Measurements from ENCODE around the gene ZSWIM5. TPM values are rescaled to one million over a fixed set of nuclear protein-coding genes. Genes with fewer than 3 reads are reported as not detected.
"Not testable (repeated sequence)": the region's sequence is repeated elsewhere in the genome, so short reads cannot be mapped to it uniquely, and the experiment has no call there.

Gene ZSWIM5
- total RNA-seq, 4 donors from 2014 or later: 2.1 to 3.7 (median 2.5) TPM

DNA sequence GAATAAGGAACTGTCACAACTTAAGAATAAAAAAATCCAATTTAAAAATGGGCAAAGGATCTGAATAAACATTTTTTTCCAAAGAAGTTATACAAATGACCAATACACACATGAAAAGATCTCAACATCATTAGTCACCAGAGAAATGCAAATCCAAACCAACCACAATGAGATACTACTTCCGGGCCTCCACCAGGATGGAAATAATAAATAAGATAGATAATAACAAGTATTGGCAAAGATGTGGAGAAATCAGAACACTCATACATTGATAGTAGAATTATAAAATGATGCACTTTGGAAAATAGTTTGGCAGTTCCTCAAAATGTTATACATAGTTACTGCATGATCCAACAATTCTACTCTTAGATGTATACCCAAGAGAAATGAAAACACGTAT lies 18.7 kb downstream of the ZSWIM5 start:
- no peak for DNase-seq (ENCODE audit: low spot score in 2 of 2)
- Histone ChIP-seq H3K9me3 (no peaks in the 10 kb centered on the region), H3K36me3 (no peaks in the 10 kb centered on the region), H3K27me3 (no peaks in the 10 kb centered on the region), H3K27ac (no peak overlapping the region), H3K4me1 (no peaks in the 10 kb centered on the region), H3K4me3 (no peak overlapping the region)
- no peak for TF ChIP-seq EP300 (IDR thresholded peaks at IDR 0.05)
- TF ChIP-seq, protein P1, sequence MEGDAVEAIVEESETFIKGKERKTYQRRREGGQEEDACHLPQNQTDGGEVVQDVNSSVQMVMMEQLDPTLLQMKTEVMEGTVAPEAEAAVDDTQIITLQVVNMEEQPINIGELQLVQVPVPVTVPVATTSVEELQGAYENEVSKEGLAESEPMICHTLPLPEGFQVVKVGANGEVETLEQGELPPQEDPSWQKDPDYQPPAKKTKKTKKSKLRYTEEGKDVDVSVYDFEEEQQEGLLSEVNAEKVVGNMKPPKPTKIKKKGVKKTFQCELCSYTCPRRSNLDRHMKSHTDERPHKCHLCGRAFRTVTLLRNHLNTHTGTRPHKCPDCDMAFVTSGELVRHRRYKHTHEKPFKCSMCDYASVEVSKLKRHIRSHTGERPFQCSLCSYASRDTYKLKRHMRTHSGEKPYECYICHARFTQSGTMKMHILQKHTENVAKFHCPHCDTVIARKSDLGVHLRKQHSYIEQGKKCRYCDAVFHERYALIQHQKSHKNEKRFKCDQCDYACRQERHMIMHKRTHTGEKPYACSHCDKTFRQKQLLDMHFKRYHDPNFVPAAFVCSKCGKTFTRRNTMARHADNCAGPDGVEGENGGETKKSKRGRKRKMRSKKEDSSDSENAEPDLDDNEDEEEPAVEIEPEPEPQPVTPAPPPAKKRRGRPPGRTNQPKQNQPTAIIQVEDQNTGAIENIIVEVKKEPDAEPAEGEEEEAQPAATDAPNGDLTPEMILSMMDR (IDR thresholded peaks at IDR 0.05): no peak
- no peak for TF ChIP-seq POLR2A (IDR thresholded peaks at IDR 0.05)
- WGBS, 2 donors: 67 to 69% methylated on average over 2 of the region's 2 CpGs

DNA sequence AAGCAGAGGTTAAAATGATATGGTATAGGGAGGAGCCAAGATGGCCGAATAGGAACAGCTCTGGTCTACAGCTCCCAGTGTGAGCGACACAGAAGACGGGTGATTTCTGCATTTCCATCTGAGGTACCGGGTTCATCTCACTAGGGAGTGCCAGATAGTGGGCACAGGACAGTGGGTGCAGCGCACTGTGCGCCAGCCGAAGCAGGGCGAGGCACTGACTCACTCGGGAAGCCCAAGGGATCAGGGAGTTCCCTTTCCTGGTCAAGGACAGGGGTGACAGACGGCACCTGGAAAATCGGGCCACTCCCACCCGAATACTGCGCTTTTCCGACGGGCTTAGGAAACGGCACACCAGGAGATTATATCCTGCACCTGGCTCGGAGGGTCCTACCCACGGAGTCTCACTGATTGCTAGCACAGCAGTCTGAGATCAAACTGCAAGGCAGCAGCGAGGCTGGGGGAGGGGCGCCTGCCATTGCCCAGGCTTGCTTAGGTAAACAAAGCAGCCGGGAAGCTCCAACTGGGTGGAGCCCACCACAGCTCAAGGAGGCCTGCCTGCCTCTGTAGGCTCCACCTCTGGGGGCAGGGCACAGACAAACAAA lies 26.4 kb downstream of the ZSWIM5 start:
- WGBS, 2 donors: 96% methylated on average over 16 to 20 of the region's 21 CpGs
- not testable (repeated sequence) for DNase-seq (ENCODE audit: low spot score in 2 of 2); H3K27me3 ChIP-seq; H3K4me1 ChIP-seq; H3K27ac ChIP-seq; H3K36me3 ChIP-seq; H3K4me3 ChIP-seq
- peaks cover 0 to 18% (median 0%) of the 10 kb centered on the region in 4 donors for H3K9me3 ChIP-seq

DNA sequence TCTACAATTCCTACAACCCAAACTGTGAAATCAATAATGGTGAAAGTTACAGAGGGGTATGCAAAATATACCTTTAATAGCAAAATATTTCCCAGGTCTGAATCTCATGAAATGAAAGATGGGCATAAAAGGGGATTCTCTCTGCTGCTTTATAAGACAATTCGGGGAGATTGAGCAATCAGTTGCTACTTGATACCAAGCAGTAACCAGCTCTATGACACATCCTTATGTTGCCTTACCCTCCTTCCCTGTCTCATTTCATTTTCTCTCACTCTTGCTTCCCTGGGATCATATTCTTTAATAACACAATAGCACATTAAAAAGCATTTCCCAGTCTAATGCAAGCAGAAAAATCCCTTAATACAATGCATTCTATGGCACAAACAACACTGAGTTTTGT lies 29.0 kb downstream of the ZSWIM5 start:
- H3K27ac ChIP-seq: no peak overlapping the region
- H3K27me3 ChIP-seq: no peaks in the 10 kb centered on the region
- TF ChIP-seq, protein P1 (IDR thresholded peaks at IDR 0.05): no peak
- no peak for DNase-seq (ENCODE audit: low spot score in 2 of 2)
- no peaks in the 10 kb centered on the region for H3K4me1 ChIP-seq
- H3K9me3 ChIP-seq: peaks cover 0 to 18% (median 0%) of the 10 kb centered on the region in 4 donors
- H3K36me3 ChIP-seq: no peaks in the 10 kb centered on the region
- H3K4me3 ChIP-seq: no peak overlapping the region
- 84 to 88% methylated on average over 1 of the region's 1 CpG for WGBS, 2 donors

DNA sequence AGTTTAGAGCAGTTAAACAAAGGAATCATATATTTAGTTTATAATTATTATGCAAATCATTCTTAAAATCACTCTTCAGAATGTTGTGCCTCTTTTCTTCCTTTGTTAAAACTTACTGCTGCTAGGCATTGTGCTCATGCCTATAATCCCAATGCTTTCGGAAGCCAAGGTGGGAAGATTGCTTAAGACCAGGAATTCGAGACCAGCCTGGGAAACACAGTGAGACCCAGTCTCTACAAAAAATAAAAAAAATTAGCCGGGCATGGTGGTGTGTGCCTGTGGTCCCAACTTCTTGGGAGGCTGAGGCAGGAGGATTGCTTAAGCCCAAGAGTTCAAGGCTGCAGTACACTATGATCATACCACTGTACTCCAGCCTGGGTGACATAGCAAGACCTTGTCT lies 33.6 kb downstream of the ZSWIM5 start:
- WGBS, 2 donors: 82 to 93% methylated on average over 3 of the region's 3 CpGs
- DNase-seq (ENCODE audit: low spot score in 2 of 2): no peak
- H3K27me3 ChIP-seq: no peaks in the 10 kb centered on the region
- no peak overlapping the region for H3K27ac ChIP-seq
- H3K36me3 ChIP-seq: no peaks in the 10 kb centered on the region
- H3K9me3 ChIP-seq: no peaks in the 10 kb centered on the region
- no peak overlapping the region for H3K4me3 ChIP-seq
- TF ChIP-seq POLR2A (IDR thresholded peaks at IDR 0.05): no peak
- TF ChIP-seq EP300 (IDR thresholded peaks at IDR 0.05): no peak
- TF ChIP-seq, protein P1 (IDR thresholded peaks at IDR 0.05): no peak
- H3K4me1 ChIP-seq: no peaks in the 10 kb centered on the region

DNA sequence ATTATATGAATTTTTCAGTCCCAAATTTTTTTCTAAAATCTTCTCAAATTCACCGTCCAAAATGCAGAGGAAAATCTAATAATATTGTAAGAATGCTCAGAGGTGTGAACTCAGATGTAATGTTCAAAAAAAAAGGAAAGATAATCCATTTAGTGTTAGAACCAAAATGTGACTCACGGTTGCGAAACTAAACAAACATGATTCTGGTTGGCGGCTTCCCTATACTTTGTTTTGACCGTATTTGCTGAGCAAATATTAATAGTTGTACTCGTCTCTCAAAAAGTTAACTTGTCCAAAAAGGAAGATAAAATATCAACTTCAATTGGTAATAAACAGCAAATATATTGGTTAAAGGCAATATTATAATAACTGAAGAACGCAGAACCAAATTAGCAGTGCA lies 34.4 kb downstream of the ZSWIM5 start:
- H3K36me3 ChIP-seq: no peaks in the 10 kb centered on the region
- 72 to 77% methylated on average over 7 of the region's 7 CpGs for WGBS, 2 donors
- H3K4me1 ChIP-seq: no peaks in the 10 kb centered on the region

More for the DNA sequence above, 34.4 kb downstream of the ZSWIM5 start:
- Histone ChIP-seq H3K27ac (no peak overlapping the region), H3K4me3 (no peak overlapping the region), H3K27me3 (no peaks in the 10 kb centered on the region), H3K9me3 (no peaks in the 10 kb centered on the region)
- TF ChIP-seq, protein P1 (IDR thresholded peaks at IDR 0.05): no peak
- TF ChIP-seq POLR2A (IDR thresholded peaks at IDR 0.05): no peak
- TF ChIP-seq EP300 (IDR thresholded peaks at IDR 0.05): no peak
- no peak for DNase-seq (ENCODE audit: low spot score in 2 of 2)

Measured in tibial nerve (tissue), 4 donors.